ENCODE results near the gene FNBP1L. TPM values are rescaled to one million over a fixed set of nuclear protein-coding genes. Genes with fewer than 3 reads are reported as not detected.

Gene FNBP1L
- total RNA-seq, 1 donor from 2014 or later, result 162 TPM

- TF ChIP-seq CTCF (IDR thresholded peaks at IDR 0.05) (no peak), EZH2 (IDR thresholded peaks at IDR 0.05) (no peak), EZH2phosphoT487 (IDR thresholded peaks at IDR 0.05) (no peak)
- Histone ChIP-seq H4K20me1 (ENCODE audit: low read depth) (peaks cover 6% of the 10 kb centered on the region), H3K9ac (no peak overlapping the region), H3K27me3 (no peaks in the 10 kb centered on the region), H3K79me2 (ENCODE audit: low read depth) (no peaks in the 10 kb centered on the region), H3K36me3 (no peaks in the 10 kb centered on the region), H3K4me2 (no peak overlapping the region), H2AFZ (replicated peaks) (no peak overlapping the region), H3K4me3 (no peak overlapping the region), H3K27ac (no peak overlapping the region), H3K9me3 (ENCODE audit: low read depth) (no peaks in the 10 kb centered on the region), H3K4me1 (peaks cover 15% of the 10 kb centered on the region), H3F3A (ENCODE audit: low read depth) (no peaks in the 10 kb centered on the region)
- Mint-ChIP-seq H3K27ac (peak overlapping the region; percentile 89), H3K9me3 (peaks cover 7% of the 10 kb centered on the region), H3K36me3 (no peaks in the 10 kb centered on the region), H3K4me3 (no peak overlapping the region), H3K4me1 (peaks cover 19% of the 10 kb centered on the region), H3K27me3 (ENCODE audit: insufficient read depth, low read depth) (peaks cover 4% of the 10 kb centered on the region)
- DNase-seq (ENCODE audit: low spot score), result no peak
These were observed 150.5 kb downstream of the FNBP1L start for GRCh38 chr1:93598396-93598795.

GRCh38 chr1:93598861-93599439 is 151.0 kb downstream of the FNBP1L start:
- H3K4me1 ChIP-seq, result peaks cover 13% of the 10 kb centered on the region
- Mint-ChIP-seq H3K36me3 (peaks cover 4% of the 10 kb centered on the region), H3K27me3 (ENCODE audit: insufficient read depth, low read depth) (peaks cover 4% of the 10 kb centered on the region), H3K4me1 (peaks cover 14% of the 10 kb centered on the region), H3K27ac (no peak overlapping the region), H3K4me3 (no peak overlapping the region), H3K9me3 (peaks cover 8% of the 10 kb centered on the region)
- H3K36me3 ChIP-seq, result no peaks in the 10 kb centered on the region
- no peak overlapping the region for H3K9ac ChIP-seq
- H4K20me1 ChIP-seq (ENCODE audit: low read depth), result peaks cover 6% of the 10 kb centered on the region
- H2AFZ ChIP-seq (replicated peaks), result no peak overlapping the region
- no peak for TF ChIP-seq EZH2 (IDR thresholded peaks at IDR 0.05)
- no peak overlapping the region for H3K4me3 ChIP-seq
- no peaks in the 10 kb centered on the region for H3K79me2 ChIP-seq (ENCODE audit: low read depth)
- H3K9me3 ChIP-seq (ENCODE audit: low read depth), result no peaks in the 10 kb centered on the region
- H3K27ac ChIP-seq, result no peak overlapping the region
- H3K27me3 ChIP-seq, result no peaks in the 10 kb centered on the region
- no peak for DNase-seq (ENCODE audit: low spot score)
- H3K4me2 ChIP-seq, result no peak overlapping the region
- no peaks in the 10 kb centered on the region for H3F3A ChIP-seq (ENCODE audit: low read depth)

GRCh38 chr1:93599479-93599878 is 151.6 kb downstream of the FNBP1L start:
- Histone ChIP-seq H3K9me3 (ENCODE audit: low read depth) (no peaks in the 10 kb centered on the region), H3K27ac (no peak overlapping the region), H3K4me3 (no peak overlapping the region), H3K79me2 (ENCODE audit: low read depth) (no peaks in the 10 kb centered on the region), H4K20me1 (ENCODE audit: low read depth) (peaks cover 6% of the 10 kb centered on the region), H3K36me3 (no peaks in the 10 kb centered on the region), H2AFZ (replicated peaks) (no peak overlapping the region), H3K27me3 (no peaks in the 10 kb centered on the region), H3K4me1 (peaks cover 7% of the 10 kb centered on the region), H3K4me2 (no peak overlapping the region), H3K9ac (no peak overlapping the region), H3F3A (ENCODE audit: low read depth) (no peaks in the 10 kb centered on the region)
- Mint-ChIP-seq H3K4me1 (peaks cover 11% of the 10 kb centered on the region), H3K27ac (no peak overlapping the region), H3K36me3 (peaks cover 8% of the 10 kb centered on the region), H3K9me3 (peaks cover 12% of the 10 kb centered on the region), H3K4me3 (no peak overlapping the region), H3K27me3 (ENCODE audit: insufficient read depth, low read depth) (peaks cover 4% of the 10 kb centered on the region)
- no peak for DNase-seq (ENCODE audit: low spot score)
- no peak for TF ChIP-seq EZH2 (IDR thresholded peaks at IDR 0.05)
- no peak for TF ChIP-seq CTCF (IDR thresholded peaks at IDR 0.05)
- no peak for TF ChIP-seq EZH2phosphoT487 (IDR thresholded peaks at IDR 0.05)

- peaks cover 2% of the 10 kb centered on the region for H3K27me3 Mint-ChIP-seq (ENCODE audit: insufficient read depth, low read depth)
- H3K4me3 Mint-ChIP-seq, result no peak overlapping the region
- peaks cover 17% of the 10 kb centered on the region for H3K9me3 Mint-ChIP-seq
These were observed 152.7 kb downstream of the FNBP1L start for GRCh38 chr1:93600663-93601062.

More at GRCh38 chr1:93600663-93601062, 152.7 kb downstream of the FNBP1L start:
- peaks cover 15% of the 10 kb centered on the region for H3K36me3 Mint-ChIP-seq
- no peak overlapping the region for H3K27ac Mint-ChIP-seq
- H3K27me3 ChIP-seq, result no peaks in the 10 kb centered on the region
- H3K27ac ChIP-seq, result no peak overlapping the region
- H3F3A ChIP-seq (ENCODE audit: low read depth), result no peaks in the 10 kb centered on the region
- TF ChIP-seq EZH2 (IDR thresholded peaks at IDR 0.05) (no peak), CTCF (IDR thresholded peaks at IDR 0.05) (no peak), EZH2phosphoT487 (IDR thresholded peaks at IDR 0.05) (no peak)
- H4K20me1 ChIP-seq (ENCODE audit: low read depth), result peaks cover 6% of the 10 kb centered on the region
- H3K79me2 ChIP-seq (ENCODE audit: low read depth), result no peaks in the 10 kb centered on the region
- H3K36me3 ChIP-seq, result no peaks in the 10 kb centered on the region
- no peak for DNase-seq (ENCODE audit: low spot score)
- H2AFZ ChIP-seq (replicated peaks), result no peak overlapping the region
- H3K4me3 ChIP-seq, result no peak overlapping the region
- H3K9me3 ChIP-seq (ENCODE audit: low read depth), result no peaks in the 10 kb centered on the region
- peaks cover 6% of the 10 kb centered on the region for H3K4me1 Mint-ChIP-seq
- no peak overlapping the region for H3K9ac ChIP-seq
- no peak overlapping the region for H3K4me2 ChIP-seq
- no peaks in the 10 kb centered on the region for H3K4me1 ChIP-seq

Data from neural progenitor cell (in vitro differentiated cells).